ENCODE measurements around the gene ARNT2. TPM values are rescaled to one million over a fixed set of nuclear protein-coding genes. Genes with fewer than 3 reads are reported as not detected.

Gene ARNT2
- total and polyA plus RNA-seq, 2 of the 13 experiments (the other 11 are each of a cell fraction or from before 2014, with no cell fraction given): 0.69 to 1.7 TPM

DNA sequence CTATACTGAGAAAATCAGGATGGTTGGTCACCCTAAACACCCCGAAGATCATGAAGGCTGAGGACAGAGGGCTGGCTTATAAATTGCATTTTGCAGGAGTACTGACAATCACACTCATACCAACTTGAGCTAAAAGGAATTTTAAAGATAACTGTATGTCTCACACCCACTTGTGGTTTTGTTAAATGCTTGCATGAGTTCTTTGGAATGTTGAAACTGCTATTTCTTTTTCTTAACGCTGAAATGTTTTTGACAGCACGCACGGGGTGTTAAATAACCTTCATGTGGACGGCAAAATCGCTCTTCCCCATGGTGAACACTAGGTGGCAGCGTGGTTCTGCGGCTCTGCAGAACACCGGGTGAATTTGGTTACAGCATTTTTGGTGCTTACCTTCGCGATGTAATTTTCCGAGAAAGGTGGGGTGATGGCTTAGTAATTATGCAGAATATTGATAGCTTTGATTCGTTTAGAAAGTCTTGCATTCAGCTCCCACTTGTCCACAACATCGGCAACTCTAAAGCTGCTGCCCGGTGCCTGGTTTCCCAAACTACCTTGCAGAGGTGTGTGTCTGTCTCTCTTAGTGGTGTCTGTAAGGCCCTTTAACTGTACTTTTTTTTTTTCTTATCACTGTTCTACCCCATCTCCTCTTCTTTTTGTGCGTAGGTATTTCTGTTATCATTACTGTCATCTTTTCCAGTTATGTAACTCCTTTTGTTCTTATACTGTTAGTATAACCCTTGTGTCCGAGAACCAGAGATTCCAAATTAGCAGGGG lies 51.7 kb downstream of the ARNT2 start:
- FAIRE-seq (peak; percentile 95), ATAC-seq (peak; percentile 68), DNase-seq (ENCODE audit: low spot score) (peak; percentile 44)
- intact Hi-C loops (cut with micrococcal nuclease; ENCODE audit: unreplicated experiment) (loop anchor here (1.0 to 5.0 kb wide), 4 partner anchors 56 to 516 kb away; no protein-coding TSS in a partner anchor), in situ Hi-C loops (cut with HindIII; ENCODE audit: extremely low pct_ligation_motif_present, low pct_unique_long_range_greater_than_20kb) (loop anchor here (5.0 to 25.0 kb wide), 3 partner anchors 56 to 506 kb away; partner anchors contain the start of gene CEMIP)
- no TSS peak for BruUV-seq (replicated peaks)
- Histone ChIP-seq H3K9ac (ENCODE audit: insufficient read depth, low read depth, low read length) (no peak overlapping the region), H3K27me3 (ENCODE audit: control insufficient read depth in 1 of 2, insufficient read depth in 2 of 2, low read length in 2 of 2) (no peaks in the 10 kb centered on the region), H4K20me1 (ENCODE audit: insufficient read depth, low read length) (no peaks in the 10 kb centered on the region), H3K9me3 (ENCODE audit: low read length) (no peaks in the 10 kb centered on the region), H3K4me2 (ENCODE audit: low read depth, low read length) (peak overlapping the region; percentile 34), H3K27ac (ENCODE audit: extremely low read length, insufficient read depth, low read length) (no peak overlapping the region), H2AFZ (ENCODE audit: low read length) (no peak overlapping the region), H3K4me1 (ENCODE audit: insufficient read depth, low read length) (peaks cover 46% of the 10 kb centered on the region), H3K79me2 (ENCODE audit: insufficient read depth, low read length) (no peaks in the 10 kb centered on the region), H3K36me3 (replicated peaks in 1 of 2; ENCODE audit: control insufficient read depth in 1 of 2, insufficient read depth in 2 of 2, low read length in 2 of 2) (no peaks in the 10 kb centered on the region), H3K4me3 (replicated peaks in 1 of 3; ENCODE audit: insufficient read depth in 1 of 3, low read depth in 2 of 3, low read length in 3 of 3) (no peak overlapping the region)
- ChIA-PET POLR2A (no interaction called here), CTCF (ENCODE audit: low intra/inter-chr PET ratio, low total read pairs) (interaction anchor here (1.0 to 2.8 kb wide), 5 partner anchors 37 to 514 kb away, joined by 3 to 31 read pairs (median 10); partner anchors contain the start of gene CEMIP)
- 13% methylated on average over 17 of the region's 17 CpGs for WGBS (ENCODE audit: low lambda C conversion rate)
- TF ChIP-seq MEF2D (CRISPR knock-in tag; IDR thresholded peaks at IDR 0.05): peak; percentile 31; the same call in 1 of the 2 replicates
- TF ChIP-seq ZNF24 (IDR thresholded peaks at IDR 0.05): no peak
- TF ChIP-seq, protein P1, sequence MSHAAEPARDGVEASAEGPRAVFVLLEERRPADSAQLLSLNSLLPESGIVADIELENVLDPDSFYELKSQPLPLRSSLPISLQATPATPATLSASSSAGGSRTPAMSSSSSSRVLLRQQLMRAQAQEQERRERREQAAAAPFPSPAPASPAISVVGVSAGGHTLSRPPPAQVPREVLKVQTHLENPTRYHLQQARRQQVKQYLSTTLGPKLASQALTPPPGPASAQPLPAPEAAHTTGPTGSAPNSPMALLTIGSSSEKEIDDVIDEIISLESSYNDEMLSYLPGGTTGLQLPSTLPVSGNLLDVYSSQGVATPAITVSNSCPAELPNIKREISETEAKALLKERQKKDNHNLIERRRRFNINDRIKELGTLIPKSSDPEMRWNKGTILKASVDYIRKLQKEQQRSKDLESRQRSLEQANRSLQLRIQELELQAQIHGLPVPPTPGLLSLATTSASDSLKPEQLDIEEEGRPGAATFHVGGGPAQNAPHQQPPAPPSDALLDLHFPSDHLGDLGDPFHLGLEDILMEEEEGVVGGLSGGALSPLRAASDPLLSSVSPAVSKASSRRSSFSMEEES (CRISPR knock-in tag; IDR thresholded peaks at IDR 0.05): no peak
- TF ChIP-seq YEATS2 (CRISPR knock-in tag; IDR thresholded peaks at IDR 0.05; ENCODE audit: borderline replicate concordance): no peak
- no peak for TF ChIP-seq RAD51 (IDR thresholded peaks at IDR 0.05; ENCODE audit: borderline replicate concordance)
- peak; percentile 95 for TF ChIP-seq STAG1 (CRISPR knock-in tag; IDR thresholded peaks at IDR 0.05)
- TF ChIP-seq TCF12 (IDR thresholded peaks at IDR 0.05): no peak
- TF ChIP-seq TCF12 (CRISPR knock-in tag; IDR thresholded peaks at IDR 0.05): no peak
- TF ChIP-seq TOE1 (CRISPR knock-in tag; IDR thresholded peaks at IDR 0.05): no peak
- TF ChIP-seq KDM6A (CRISPR knock-in tag; IDR thresholded peaks at IDR 0.05; ENCODE audit: low read depth): no peak
- TF ChIP-seq ZBTB20 (CRISPR knock-in tag; IDR thresholded peaks at IDR 0.05; ENCODE audit: borderline replicate concordance, low read depth): no peak
- 0 out of 2 replicates have a peak, but pooled peaks have one; percentile 15 for TF ChIP-seq SAP130 (CRISPR knock-in tag; IDR thresholded peaks at IDR 0.05; ENCODE audit: low read depth)
- peak; percentile 80 for TF ChIP-seq RAD21 (CRISPR knock-in tag; IDR thresholded peaks at IDR 0.05)
- no peak for TF ChIP-seq NCOR1 (IDR thresholded peaks at IDR 0.05; ENCODE audit: borderline replicate concordance, low read length)
- no peak for TF ChIP-seq ZNF510 (CRISPR knock-in tag; IDR thresholded peaks at IDR 0.05; ENCODE audit: low read depth)
- no peak for TF ChIP-seq ZNF547 (CRISPR knock-in tag; IDR thresholded peaks at IDR 0.05)
- TF ChIP-seq, protein P2, sequence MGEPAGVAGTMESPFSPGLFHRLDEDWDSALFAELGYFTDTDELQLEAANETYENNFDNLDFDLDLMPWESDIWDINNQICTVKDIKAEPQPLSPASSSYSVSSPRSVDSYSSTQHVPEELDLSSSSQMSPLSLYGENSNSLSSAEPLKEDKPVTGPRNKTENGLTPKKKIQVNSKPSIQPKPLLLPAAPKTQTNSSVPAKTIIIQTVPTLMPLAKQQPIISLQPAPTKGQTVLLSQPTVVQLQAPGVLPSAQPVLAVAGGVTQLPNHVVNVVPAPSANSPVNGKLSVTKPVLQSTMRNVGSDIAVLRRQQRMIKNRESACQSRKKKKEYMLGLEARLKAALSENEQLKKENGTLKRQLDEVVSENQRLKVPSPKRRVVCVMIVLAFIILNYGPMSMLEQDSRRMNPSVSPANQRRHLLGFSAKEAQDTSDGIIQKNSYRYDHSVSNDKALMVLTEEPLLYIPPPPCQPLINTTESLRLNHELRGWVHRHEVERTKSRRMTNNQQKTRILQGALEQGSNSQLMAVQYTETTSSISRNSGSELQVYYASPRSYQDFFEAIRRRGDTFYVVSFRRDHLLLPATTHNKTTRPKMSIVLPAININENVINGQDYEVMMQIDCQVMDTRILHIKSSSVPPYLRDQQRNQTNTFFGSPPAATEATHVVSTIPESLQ (CRISPR knock-in tag; conservative IDR thresholded peaks at IDR 0.05): no peak
- TF ChIP-seq, protein P3, sequence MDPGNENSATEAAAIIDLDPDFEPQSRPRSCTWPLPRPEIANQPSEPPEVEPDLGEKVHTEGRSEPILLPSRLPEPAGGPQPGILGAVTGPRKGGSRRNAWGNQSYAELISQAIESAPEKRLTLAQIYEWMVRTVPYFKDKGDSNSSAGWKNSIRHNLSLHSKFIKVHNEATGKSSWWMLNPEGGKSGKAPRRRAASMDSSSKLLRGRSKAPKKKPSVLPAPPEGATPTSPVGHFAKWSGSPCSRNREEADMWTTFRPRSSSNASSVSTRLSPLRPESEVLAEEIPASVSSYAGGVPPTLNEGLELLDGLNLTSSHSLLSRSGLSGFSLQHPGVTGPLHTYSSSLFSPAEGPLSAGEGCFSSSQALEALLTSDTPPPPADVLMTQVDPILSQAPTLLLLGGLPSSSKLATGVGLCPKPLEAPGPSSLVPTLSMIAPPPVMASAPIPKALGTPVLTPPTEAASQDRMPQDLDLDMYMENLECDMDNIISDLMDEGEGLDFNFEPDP (CRISPR knock-in tag; conservative IDR thresholded peaks at IDR 0.05): no peak
- no peak for TF ChIP-seq ZNF232 (CRISPR knock-in tag; IDR thresholded peaks at IDR 0.05; ENCODE audit: borderline replicate concordance)
- TF ChIP-seq ZBTB3 (CRISPR knock-in tag; IDR thresholded peaks at IDR 0.05; ENCODE audit: borderline replicate concordance, low read depth): no peak

Data from HepG2 (cell line).